NCI-H2196 treated with DMSO at 0.1 percent for 48 hours (cell line): Measurements from ENCODE around the gene FAM168B.

Source experiments
- DNase-seq: peaks from one replicate; lab custom pipeline; 2025; ENCODE audit not compliant: unreplicated experiment; lab: John Stamatoyannopoulos, UW

Gene FAM168B

GRCh38 chr2:131027566-131028528 lies 65.4 kb downstream of the FAM168B start:
- DNase-seq = no peak

- DNase-seq = no peak
These were observed 66.3 kb downstream of the FAM168B start for GRCh38 chr2:131026919-131027318.

- no peak for DNase-seq
These were observed 69.5 kb downstream of the FAM168B start for GRCh38 chr2:131023758-131024157.

- DNase-seq = no peak
These were observed 70.5 kb downstream of the FAM168B start for GRCh38 chr2:131022731-131023130.

GRCh38 chr2:131016826-131017741 lies 76.2 kb downstream of the FAM168B start:
- no peak for DNase-seq

GRCh38 chr2:131015764-131016163 lies 77.5 kb downstream of the FAM168B start:
- DNase-seq = no peak

GRCh38 chr2:131014141-131014540 lies 79.1 kb downstream of the FAM168B start:
- no peak for DNase-seq

GRCh38 chr2:131011486-131011885 lies 81.8 kb downstream of the FAM168B start:
- no peak for DNase-seq

GRCh38 chr2:131010566-131010965 lies 82.7 kb downstream of the FAM168B start:
- DNase-seq = no peak

GRCh38 chr2:131009713-131010475 lies 83.4 kb downstream of the FAM168B start:
- no peak for DNase-seq

GRCh38 chr2:131008967-131009366 lies 84.3 kb downstream of the FAM168B start:
- no peak for DNase-seq

GRCh38 chr2:131006561-131006960 lies 86.7 kb downstream of the FAM168B start:
- DNase-seq = no peak

GRCh38 chr2:131005216-131005935 lies 87.9 kb downstream of the FAM168B start:
- no peak for DNase-seq

GRCh38 chr2:131004446-131005209 lies 88.6 kb downstream of the FAM168B start:
- DNase-seq = no peak

GRCh38 chr2:130998561-130998960 lies 94.7 kb downstream of the FAM168B start:
- DNase-seq = no peak
